Calu3 (cell line): ENCODE measurements around the gene LHX6. TPM values are rescaled to one million over a fixed set of nuclear protein-coding genes. Genes with fewer than 3 reads are reported as not detected.
A peak's percentile ranks its signal among the peaks of the same experiment; 100 is the strongest.

ENCODE experiments used
- BruUV-seq: library from RNA; stranded (reverse); fragments of 400-500 nt; replicated peaks from 2 replicates; lab custom pipeline; 2021; lab: Mats Ljungman, UMichigan
- CTCF ChIA-PET: fragments of 300-600 bp; sonication (Branson Sonifier 250); formaldehyde crosslinking; loops from one replicate; lab custom pipeline; 2022; ENCODE audit warnings: antibody characterized with exemption; lab: Charles Lee
- DNase-seq: peaks from one replicate; pipeline ENCODE4 v3.0.0; 2022
- H3K27ac Mint-ChIP-seq: one replicate; pipeline ENCODE4 v1.8.0; 2022; ENCODE audit warnings: mixed read lengths; ENCODE audit not compliant: unreplicated experiment
- H3K27me3 Mint-ChIP-seq: one replicate; pipeline ENCODE4 v1.8.0; 2022; ENCODE audit warnings: mixed read lengths; ENCODE audit not compliant: unreplicated experiment
- H3K36me3 Mint-ChIP-seq: one replicate; pipeline ENCODE4 v1.8.0; 2022; ENCODE audit warnings: mild to moderate bottlenecking, moderate library complexity, mixed read lengths; ENCODE audit not compliant: insufficient read depth, unreplicated experiment
- H3K4me1 Mint-ChIP-seq: one replicate; pipeline ENCODE4 v1.8.0; 2022; ENCODE audit warnings: mild to moderate bottlenecking, low read depth, mixed read lengths; ENCODE audit not compliant: unreplicated experiment
- H3K4me3 Mint-ChIP-seq: one replicate; pipeline ENCODE4 v1.8.0; 2022; ENCODE audit warnings: mild to moderate bottlenecking, low read depth, moderate library complexity, mixed read lengths; ENCODE audit not compliant: unreplicated experiment
- H3K9me3 Mint-ChIP-seq: one replicate; pipeline ENCODE4 v1.8.0; 2022; ENCODE audit warnings: low read depth, mixed read lengths; ENCODE audit not compliant: unreplicated experiment
- intact Hi-C: fragments of 100-400 bp; cut with micrococcal nuclease; formaldehyde crosslinking; loops from one replicate; pipeline ENCODE4 v1.10.0; 2022; ENCODE audit not compliant: unreplicated experiment
- total RNA-seq: library from RNA; stranded (reverse); gene quantifications from 2 replicates; pipeline ENCODE4 v1.2.3, GENCODE V29; 2022
- TF ChIP-seq, protein P1 (sequence below): fragments of 200-600 bp; IDR thresholded peaks from one replicate; pipeline ENCODE4 v1.8.0; 2022; ENCODE audit warnings: antibody characterized with exemption; ENCODE audit not compliant: unreplicated experiment

Gene LHX6
- total RNA-seq, 1 experiment from 2014 or later, result 0.97 TPM

DNA sequence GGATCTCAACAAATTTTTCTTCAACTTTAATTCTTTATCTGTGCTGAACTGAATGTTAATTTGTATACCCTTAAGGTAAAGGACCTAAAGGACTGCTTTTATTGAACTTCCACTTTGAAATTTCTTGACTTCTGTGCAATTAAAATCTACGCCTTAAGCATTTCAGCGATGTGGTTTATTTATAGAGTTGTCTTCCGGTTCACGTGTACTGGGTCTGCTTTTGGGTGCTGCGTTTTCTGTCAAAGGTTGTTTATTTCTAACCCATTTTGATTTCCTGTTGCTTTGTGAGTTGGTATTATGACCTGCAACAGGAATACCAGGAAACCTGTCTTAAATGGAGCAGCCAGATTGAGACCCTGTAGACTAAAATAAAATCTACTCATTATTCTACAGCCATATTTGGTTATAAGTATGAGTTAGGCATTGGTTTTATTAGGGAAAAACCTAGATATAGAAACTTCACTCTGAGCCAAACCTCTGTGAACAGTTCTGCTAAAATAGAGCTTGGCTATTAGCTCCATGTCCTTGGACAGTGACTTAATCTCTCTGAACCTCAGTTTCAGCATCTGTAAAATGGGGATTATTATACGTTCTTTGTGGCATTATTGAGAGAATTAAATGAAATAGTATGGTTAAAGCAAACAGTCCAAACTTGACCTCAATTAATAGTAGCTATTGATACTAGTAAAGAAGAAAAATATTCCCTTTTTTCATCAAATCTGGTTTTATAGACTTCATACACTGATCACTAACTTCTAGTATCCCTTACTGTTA is 39.5 kb upstream of the LHX6 start:
- DNase-seq, result no peak
- Mint-ChIP-seq H3K27ac (no peak overlapping the region), H3K27me3 (no peaks in the 10 kb centered on the region), H3K9me3 (no peaks in the 10 kb centered on the region), H3K4me3 (no peak overlapping the region), H3K36me3 (peaks cover 35% of the 10 kb centered on the region), H3K4me1 (peaks cover 16% of the 10 kb centered on the region)
- CTCF ChIA-PET, result no interaction called here
- no TSS peak for BruUV-seq
- intact Hi-C loops, result loop anchor here (10.0 kb wide), 1 partner anchor 123 kb away; no protein-coding TSS in a partner anchor
- TF ChIP-seq, protein P1, sequence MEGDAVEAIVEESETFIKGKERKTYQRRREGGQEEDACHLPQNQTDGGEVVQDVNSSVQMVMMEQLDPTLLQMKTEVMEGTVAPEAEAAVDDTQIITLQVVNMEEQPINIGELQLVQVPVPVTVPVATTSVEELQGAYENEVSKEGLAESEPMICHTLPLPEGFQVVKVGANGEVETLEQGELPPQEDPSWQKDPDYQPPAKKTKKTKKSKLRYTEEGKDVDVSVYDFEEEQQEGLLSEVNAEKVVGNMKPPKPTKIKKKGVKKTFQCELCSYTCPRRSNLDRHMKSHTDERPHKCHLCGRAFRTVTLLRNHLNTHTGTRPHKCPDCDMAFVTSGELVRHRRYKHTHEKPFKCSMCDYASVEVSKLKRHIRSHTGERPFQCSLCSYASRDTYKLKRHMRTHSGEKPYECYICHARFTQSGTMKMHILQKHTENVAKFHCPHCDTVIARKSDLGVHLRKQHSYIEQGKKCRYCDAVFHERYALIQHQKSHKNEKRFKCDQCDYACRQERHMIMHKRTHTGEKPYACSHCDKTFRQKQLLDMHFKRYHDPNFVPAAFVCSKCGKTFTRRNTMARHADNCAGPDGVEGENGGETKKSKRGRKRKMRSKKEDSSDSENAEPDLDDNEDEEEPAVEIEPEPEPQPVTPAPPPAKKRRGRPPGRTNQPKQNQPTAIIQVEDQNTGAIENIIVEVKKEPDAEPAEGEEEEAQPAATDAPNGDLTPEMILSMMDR, result no peak

DNA sequence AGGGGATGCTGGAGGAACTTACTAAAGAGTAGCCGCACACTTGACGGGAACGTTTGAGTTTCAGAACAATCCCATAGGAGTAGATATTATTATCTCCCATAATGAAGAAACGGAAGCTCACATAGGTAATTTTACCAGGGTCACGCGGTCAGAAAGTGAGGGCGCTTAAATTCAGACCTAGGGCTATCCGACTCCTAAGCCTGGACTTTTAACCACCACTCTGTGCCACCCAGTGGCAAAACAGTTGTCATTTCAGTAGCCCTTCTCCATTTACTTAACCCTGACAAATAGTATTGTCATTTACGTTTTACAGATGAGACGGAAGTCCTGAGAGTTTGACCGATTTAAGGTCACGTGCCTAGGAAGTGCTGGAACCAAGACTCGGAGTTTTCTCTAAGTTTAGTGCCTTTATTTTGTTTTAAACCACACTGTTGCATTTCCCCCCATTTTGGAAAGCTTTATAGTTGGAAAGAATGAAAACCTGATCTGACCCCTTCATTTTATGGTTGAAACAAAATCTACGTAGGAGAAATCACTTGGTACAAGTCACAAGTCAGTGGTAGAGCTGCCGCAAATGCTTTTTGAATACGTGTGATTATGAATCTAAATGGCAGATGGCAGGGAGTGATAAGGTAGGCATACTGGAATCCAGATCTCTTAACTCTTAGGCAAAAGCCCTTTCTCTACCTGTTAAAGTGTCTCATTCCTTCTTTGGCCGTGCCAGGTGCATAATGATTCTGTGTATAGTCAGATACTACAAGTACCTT is 36.6 kb upstream of the LHX6 start:
- Mint-ChIP-seq H3K9me3 (no peaks in the 10 kb centered on the region), H3K4me1 (peaks cover 28% of the 10 kb centered on the region), H3K36me3 (peaks cover 25% of the 10 kb centered on the region), H3K27ac (peak overlapping the region; percentile 96), H3K4me3 (peak overlapping the region; percentile 90), H3K27me3 (no peaks in the 10 kb centered on the region)
- peak; percentile 5 for DNase-seq
- CTCF ChIA-PET, result interaction anchor here (0.6 to 1.2 kb wide), 4 partner anchors 85 to 563 kb away, joined by 3 to 4 read pairs (median 3); no protein-coding TSS in a partner anchor
- TF ChIP-seq, protein P1, result no peak
- intact Hi-C loops, result loop anchor here (10.0 kb wide), 1 partner anchor 121 kb away; no protein-coding TSS in a partner anchor
- BruUV-seq, result TSS peak; percentile 82

DNA sequence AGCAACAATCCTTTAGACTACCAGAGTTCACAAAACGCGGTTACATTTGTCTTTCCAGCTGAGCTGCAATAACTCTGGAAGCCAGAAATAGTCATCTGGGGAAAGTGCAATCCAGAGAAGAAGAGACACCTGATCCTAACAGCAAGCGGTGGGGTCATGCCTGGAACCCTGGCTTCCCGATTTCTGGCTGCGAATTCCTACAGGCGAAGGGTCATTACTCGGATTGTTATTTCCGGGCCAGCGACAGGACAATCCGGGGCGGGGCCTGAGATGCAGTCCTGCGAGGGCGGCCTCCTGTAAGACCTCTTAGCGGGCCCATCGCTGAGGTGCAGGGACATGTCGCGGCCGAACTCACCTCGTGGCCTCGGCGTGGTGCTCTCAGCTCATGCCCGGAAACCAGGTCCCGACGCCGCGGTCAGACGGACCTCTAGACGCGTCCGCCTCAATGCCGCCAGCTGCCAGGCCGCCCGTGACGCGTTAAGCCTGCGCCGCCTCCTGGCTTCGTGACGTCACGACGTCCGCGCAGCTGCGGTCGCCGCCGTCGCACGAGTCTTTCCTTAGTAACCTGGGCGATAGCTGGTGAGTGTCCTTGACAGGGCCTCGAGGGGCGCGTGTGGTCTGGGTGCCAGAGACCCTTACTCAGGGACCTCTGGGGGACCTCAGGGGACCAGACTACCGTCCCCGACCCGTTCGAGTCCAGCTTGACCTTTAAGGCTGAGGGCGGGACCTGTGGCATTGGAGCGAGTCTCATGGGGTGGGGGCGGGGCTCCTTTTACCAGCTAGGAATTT is 35.8 kb upstream of the LHX6 start, which contains the start of the genes MRRF and RBM18:
Gene MRRF (plus strand): TSS at position 523 of the 789 bp plus-strand sequence. CDS start 6,010 bp downstream, outside the sequence.
Gene RBM18 (minus strand): TSS at position 481 of the 789 bp plus-strand sequence. CDS start 3,348 bp downstream, outside the sequence.
- intact Hi-C loops, result loop anchor here (10.0 kb wide), 1 partner anchor 120 kb away; no protein-coding TSS in a partner anchor
- DNase-seq, result peak; percentile 86
- TF ChIP-seq, protein P1, result no peak
- H3K4me3 Mint-ChIP-seq, result peak within 1 kb of the TSS; percentile 90
- CTCF ChIA-PET, result interaction anchor here (0.8 to 1.2 kb wide), 3 partner anchors 86 to 165 kb away, joined by 3 to 4 read pairs (median 3); no protein-coding TSS in a partner anchor
- peak within 1 kb of the TSS; percentile 96 for H3K27ac Mint-ChIP-seq
- H3K4me1 Mint-ChIP-seq, result peaks cover 28% of the 10 kb centered on the region
- BruUV-seq, result TSS peak; percentile 73
- peaks cover 25% of the 10 kb centered on the region for H3K36me3 Mint-ChIP-seq
- H3K27me3 Mint-ChIP-seq, result no peaks in the 10 kb centered on the region
- no peaks in the 10 kb centered on the region for H3K9me3 Mint-ChIP-seq
